A673 (cell line): ENCODE measurements around the gene STKLD1.

ENCODE experiments used
- EZH2 ChIP-seq: fragments of 200-600 bp; sonication (generic); IDR thresholded peaks from 2 replicates; pipeline ENCODE4 v1.6.1; 2017; ENCODE audit warnings: borderline replicate concordance, low read depth, mild to moderate bottlenecking, mixed read lengths, antibody characterized with exemption, low read length; ENCODE audit not compliant: poor library complexity, severe bottlenecking
- TF ChIP-seq, protein P1 (sequence below): fragments of 300-800, 200-600 bp; sonication (generic); conservative IDR thresholded peaks from 2 replicates; pipeline ENCODE4 v1.5.1; 2017; ENCODE audit warnings: low read depth, mild to moderate bottlenecking, antibody characterized with exemption, low read length, moderate library complexity, mixed read lengths

DNA sequence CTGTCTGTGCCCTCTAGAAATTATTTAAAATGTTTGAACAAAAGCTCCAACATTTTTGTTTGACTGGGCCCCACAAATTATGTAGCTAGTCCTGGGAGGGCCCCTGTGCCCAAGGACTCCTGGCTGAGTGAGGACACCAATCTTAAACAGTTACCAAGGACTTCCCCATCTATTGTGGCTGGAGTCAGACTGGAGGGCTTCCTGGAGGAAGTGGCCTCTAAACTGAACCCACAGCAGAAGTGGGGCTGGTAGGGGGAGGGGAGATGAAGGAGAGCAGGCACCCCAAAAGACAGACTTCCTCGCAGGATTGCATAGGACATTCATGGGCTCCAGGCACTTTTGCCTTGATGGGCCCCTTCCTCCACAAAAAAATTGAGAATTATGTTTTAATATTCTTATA, 54.1 kb downstream of the STKLD1 start:
- TF ChIP-seq, protein P1, sequence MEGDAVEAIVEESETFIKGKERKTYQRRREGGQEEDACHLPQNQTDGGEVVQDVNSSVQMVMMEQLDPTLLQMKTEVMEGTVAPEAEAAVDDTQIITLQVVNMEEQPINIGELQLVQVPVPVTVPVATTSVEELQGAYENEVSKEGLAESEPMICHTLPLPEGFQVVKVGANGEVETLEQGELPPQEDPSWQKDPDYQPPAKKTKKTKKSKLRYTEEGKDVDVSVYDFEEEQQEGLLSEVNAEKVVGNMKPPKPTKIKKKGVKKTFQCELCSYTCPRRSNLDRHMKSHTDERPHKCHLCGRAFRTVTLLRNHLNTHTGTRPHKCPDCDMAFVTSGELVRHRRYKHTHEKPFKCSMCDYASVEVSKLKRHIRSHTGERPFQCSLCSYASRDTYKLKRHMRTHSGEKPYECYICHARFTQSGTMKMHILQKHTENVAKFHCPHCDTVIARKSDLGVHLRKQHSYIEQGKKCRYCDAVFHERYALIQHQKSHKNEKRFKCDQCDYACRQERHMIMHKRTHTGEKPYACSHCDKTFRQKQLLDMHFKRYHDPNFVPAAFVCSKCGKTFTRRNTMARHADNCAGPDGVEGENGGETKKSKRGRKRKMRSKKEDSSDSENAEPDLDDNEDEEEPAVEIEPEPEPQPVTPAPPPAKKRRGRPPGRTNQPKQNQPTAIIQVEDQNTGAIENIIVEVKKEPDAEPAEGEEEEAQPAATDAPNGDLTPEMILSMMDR: no peak
- TF ChIP-seq EZH2: no peak
